NCI-H1048 (cell line): ENCODE measurements around the gene MED31.
"Not testable (repeated sequence)": the region's sequence is repeated elsewhere in the genome, so short reads cannot be mapped to it uniquely, and the experiment has no call there.

Experiments used
- DNase-seq: peaks from one replicate; lab custom pipeline; 2025; lab: John Stamatoyannopoulos, UW

Gene MED31

DNA sequence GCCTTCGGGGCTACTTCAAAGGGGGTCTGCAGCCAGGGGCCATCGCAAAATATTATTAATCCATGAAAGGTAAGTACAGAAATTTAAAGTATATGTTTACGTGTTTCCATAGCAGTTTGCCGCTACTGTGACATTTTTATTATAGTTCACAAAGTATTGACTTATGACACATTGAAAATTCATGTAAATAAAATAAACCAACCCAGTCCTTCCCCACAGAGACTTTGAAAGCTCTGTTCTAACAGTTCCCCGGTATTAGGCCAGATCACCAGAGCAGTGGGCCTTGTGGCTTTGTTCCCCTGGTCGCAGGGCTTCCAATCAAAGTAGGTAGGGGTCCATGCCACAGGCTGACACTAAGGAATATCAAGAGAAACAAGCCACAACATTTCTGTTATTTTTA, 24.8 kb downstream of the MED31 start:
- DNase-seq, result no peak

DNA sequence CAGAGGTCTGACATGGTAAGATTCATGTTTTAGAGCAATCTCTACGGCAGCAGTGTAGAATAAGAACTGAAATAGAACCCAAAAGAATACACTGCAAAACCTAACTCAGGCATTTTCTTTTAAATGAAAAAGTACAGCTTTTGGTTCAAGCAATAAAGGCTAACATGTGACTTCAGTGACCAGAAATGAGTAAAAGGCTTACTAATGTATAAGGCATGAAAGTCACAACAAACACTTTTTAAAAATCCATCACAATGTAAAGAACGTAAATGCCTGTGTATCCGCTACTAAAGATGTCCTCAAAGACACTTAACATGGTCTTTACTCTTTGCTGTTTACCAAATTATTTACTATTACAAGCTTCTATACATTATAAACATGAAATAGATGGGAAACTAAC, 27.5 kb downstream of the MED31 start:
- DNase-seq, result no peak

DNA sequence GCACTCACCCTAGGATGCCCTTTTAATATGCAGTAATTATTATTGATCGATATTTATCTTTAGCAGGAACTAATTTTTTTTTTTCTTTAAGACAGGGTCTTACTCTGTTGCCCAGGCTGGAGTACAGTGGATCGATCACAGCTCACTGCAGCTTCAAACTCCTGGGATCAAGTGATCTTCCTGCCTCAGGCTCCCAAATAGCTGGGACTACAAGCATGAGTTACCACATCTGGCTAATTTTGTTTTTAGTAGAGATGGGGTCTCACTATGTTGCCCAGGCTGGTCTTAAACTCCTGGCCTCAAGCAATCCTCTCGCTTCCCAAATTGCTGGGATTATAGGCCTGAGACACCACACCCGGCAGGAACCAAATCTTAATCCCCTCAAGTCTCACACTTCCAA, 40.2 kb downstream of the MED31 start:
- DNase-seq, result no peak

DNA sequence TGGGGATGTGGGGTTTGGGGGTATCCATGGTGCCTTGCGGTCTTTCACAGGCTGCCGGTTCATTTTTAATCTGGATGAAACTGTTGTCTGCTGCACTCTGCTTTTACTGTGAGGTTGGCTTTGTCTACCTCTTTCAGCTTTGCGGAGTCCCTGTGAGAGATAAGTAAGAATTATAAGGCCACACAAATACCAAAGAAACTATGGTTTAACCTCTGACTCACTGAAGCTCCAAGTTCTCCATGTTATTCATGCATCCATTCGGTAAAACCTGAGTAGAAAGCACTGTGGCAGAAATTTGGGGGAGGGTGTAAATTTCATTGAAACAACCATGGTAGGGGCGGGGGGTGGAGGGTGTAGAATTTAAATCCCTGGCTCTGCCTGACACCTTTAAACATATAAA, 41.4 kb downstream of the MED31 start:
- DNase-seq, result no peak

DNA sequence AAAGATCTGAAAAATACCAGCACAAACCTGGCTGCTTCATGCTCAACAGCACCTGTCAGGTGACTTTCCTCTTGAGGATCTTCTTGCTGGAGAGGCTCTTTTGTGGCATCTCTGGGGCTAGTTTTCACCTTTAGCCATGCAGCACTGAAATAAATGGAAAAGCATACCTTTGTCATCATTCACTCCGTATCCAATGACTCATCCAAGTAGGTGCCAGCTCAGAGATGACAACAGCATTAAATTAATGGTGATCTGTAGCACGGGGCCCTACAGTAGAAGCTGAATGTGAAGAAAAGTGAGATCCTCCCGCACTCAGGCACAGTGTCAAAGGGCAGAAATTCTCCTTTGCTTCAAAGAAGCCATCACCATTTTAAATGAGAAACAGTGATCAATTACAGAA, 43.1 kb downstream of the MED31 start:
- no peak for DNase-seq

DNA sequence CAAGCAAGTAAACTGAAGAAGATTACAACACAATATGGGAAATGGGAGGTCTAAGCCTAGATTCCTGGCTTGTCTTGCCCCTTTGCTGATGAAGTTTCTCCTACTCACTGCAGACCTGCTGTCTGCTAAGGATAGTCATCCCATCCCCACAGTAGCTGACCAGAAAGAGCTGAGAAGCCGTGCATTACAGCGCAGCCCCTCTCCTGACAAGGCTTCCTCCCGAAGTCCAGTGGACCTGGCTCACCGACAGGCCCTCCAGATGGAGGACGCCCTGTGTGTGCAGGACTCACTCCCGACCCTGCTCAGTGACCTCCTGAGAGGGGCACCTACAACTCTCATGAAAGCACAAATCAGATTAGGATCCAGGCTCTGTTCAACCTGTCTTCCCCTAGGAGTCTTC, 46.3 kb downstream of the MED31 start:
- DNase-seq, result no peak

DNA sequence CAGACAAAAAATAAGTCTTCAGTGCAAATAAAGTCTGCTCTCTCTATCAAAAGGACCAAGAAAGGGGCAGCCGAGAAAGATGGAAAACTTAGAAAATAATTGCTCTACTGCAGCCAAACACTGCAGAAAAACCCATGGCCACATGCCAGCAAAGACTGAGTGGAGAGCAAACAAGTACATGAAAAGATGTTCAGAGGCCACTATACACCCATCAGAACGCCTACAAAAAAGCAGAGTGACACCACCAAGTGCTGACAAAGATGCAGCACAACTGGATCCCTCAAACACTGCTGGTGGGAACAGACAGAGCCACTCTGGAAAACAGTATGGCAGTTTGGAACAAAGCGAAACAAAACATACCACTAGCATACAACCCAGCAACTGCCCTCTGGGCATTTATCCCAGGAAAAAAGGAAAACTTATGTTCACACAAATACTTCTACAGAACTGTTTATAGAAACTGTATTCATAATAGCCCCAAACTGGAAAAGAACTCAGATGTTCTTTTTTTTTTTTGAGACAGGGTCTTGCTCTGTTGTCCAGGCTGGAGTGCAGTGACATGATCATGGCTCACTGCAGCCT, 47.6 kb downstream of the MED31 start:
- no peak for DNase-seq

DNA sequence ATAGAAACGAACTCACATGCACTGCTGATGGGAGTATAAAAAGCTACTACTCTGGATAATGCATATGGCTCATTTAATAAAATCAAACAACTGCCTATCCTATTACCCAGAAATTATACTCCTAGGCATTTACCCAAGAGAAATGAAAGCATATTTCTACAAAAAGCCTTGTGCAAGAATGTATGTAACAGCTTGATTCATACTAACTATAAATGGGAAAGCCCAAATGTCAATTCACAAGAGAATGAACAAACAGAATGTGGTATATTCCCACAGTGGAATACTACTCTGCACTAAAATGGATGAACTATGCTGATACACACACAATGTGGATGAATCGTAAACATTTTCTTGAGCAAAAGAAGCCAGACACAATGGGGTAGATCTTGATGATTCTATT, 49.3 kb downstream of the MED31 start:
- no peak for DNase-seq

DNA sequence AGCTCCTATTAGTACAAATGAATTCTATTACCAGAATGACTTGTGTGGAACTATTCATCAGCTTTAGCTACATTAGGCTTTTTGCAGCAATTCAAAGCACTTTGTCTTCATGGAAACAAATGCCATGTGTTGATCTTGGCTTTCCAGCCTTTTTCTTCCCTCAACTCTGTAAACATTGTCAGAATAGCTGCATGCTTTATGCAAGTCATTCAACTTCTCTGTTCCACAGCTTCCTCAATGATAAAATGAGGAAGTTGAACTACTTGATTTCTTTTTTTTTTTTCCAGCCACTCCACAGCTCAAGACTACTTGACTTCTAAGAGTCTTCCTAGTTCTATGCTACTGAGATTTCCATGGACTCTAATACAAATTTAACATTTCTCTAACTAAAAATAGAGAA, 52.0 kb downstream of the MED31 start:
- no peak for DNase-seq

DNA sequence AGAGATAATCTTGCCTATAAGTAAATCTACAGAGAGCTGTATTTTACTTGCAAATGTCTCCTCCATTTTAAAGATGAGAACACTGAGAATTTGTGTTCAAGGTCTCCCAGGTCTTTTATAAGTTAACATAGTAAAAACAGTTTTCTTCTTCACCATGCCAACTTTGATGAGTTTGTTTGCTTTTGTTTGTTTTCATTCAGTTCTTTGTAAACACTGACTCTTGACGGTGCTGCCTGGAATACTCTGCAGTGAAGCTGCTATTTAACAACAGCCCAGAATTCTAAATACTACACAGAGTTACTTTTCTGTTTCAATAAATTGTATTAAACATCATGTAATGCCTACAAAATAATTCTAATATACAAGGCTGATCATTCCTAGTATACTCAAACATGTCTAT, 53.7 kb downstream of the MED31 start:
- DNase-seq, result no peak

DNA sequence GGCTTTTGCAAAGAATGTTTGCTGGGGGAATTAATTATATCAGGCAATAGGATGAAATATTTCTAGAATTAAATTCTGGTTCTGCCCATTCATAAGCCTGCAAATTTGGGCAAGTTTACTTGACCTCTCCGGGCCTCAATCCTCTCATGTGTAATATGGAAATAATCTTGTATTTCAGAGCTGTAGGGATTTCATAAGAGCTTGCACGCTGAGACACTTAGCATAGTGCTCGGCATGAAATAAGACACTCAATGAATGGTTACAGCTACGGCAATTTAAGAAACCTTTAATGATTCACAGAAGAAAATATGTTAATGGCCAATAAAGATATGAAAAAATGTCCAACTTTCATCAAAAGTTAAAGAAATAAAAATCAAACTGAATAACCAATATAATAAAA, 54.5 kb downstream of the MED31 start:
- no peak for DNase-seq

DNA sequence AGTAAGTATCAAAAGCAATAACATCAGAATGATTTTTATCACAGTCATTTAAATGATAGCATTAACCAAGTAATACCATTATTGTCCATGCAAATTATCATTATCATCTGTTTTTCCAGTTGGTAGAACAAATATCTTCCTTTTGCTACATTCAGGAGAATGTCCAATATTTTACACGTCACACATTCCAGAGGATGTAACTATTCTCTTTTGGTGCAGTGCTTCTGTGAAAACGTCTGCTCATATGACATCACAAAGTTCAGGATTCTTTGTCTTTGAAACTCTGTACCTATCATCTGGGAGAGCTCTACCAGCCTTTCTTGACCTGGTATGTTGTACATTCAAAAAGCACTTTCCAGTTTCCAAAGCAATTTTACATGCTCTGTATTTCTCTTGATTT, 54.9 kb downstream of the MED31 start:
- no peak for DNase-seq

DNA sequence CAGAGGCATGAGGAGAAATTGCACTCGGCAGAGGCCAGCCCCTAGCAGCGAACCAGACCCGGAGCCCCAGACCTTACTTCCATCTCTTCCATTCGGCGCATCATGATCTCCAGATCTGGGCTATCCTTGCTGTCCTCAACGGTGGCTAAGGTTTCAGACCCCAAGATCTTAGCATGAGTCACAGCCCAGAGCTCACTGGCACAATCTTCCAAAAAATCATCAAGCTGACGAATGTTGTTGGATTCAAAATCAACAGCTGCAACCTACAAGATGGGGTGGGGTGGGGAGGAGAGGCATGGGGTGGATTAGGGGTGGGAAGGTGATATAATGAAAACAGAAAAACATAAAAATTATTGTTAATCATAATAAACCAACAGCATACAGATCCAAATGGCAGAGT, 55.3 kb downstream of the MED31 start:
- DNase-seq, result no peak

DNA sequence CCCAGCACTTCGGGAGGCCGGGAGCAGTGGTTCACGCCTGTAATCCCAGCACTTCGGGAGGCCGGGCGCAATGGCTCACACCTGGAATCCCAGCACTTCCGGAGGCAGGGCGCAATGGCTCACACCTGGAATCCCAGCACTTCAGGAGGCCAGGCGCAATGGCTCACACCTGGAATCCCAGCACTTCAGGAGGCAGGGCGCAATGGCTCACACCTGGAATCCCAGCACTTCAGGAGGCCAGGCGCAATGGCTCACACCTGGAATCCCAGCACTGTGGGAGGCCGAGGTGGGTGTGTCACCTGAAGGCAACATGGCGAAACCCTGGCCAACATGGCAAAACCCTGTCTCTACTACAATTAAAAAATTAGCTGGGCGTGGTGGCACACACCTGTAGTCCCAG, 58.0 kb downstream of the MED31 start:
- DNase-seq, result not testable (repeated sequence)
